HepG2 (cell line): Measurements from ENCODE around the gene DCC. TPM values are rescaled to one million over a fixed set of nuclear protein-coding genes. Genes with fewer than 3 reads are reported as not detected.

ENCODE experiments used
- ATAC-seq: fragments of 200-7000 bp; cut with Tn5 transposase; 3 replicates; pipeline ENCODE4 v1.9.1; 2020; ENCODE audit warnings: mild to moderate bottlenecking, moderate library complexity
- BruUV-seq: library from RNA; stranded (reverse); fragments of 400-500 nt; replicated peaks from 2 replicates; lab custom pipeline; 2021; lab: Mats Ljungman, UMichigan
- CTCF ChIA-PET: fragments of 300-600 bp; formaldehyde crosslinking; extraction: SDS; loops from one replicate; lab custom pipeline; 2021; ENCODE audit warnings: low total read pairs, inconsistent platforms, low intra/inter-chr PET ratio; lab: Yijun Ruan, JAX
- POLR2A ChIA-PET: fragments of 350-600 bp; sonication (Branson Sonifier 250); formaldehyde crosslinking; loops from one replicate; lab custom pipeline; 2020; ENCODE audit warnings: antibody characterized with exemption, inconsistent platforms; lab: Yijun Ruan, JAX
- DNase-seq: peaks from one replicate; pipeline ENCODE4 v3.0.0-alpha.2; 2015; ENCODE audit warnings: low spot score
- FAIRE-seq: peaks from 3 replicates; lab custom pipeline; 2011; peaks lifted over from hg19 to GRCh38; lab: Jason Lieb, UNC
- H2AFZ ChIP-seq: one replicate; pipeline ENCODE4 v1.6.1; 2011; ENCODE audit warnings: low read length, inconsistent platforms
- H3K27ac ChIP-seq: fragments of 300-600 bp; 3 replicates; pipeline ENCODE4 v1.8.0; 2011; ENCODE audit warnings: mixed run types, mild to moderate bottlenecking, mixed read lengths, low read length, inconsistent platforms; ENCODE audit not compliant: insufficient read depth; ENCODE audit errors: extremely low read length
- H3K27me3 ChIP-seq, 2 experiments: fragments of 200-600 bp in 1 of 2; 2 replicates in 1 of 2; 3 replicates in 1 of 2; pipeline versions ENCODE4 v1.6.0 to v1.8.0; 2011; ENCODE audit warnings: low read length in 2 of 2, mild to moderate bottlenecking in 2 of 2, moderate library complexity in 2 of 2, inconsistent platforms in 1 of 2; ENCODE audit not compliant: insufficient read depth in 2 of 2, control insufficient read depth in 1 of 2
- H3K36me3 ChIP-seq, 2 experiments: fragments of 200-600 bp in 1 of 2; replicated peaks in 1 of 2; 2 replicates in 1 of 2; 3 replicates in 1 of 2; pipeline versions ENCODE4 v1.5.1 to v1.8.0; 2011; ENCODE audit warnings: low read length in 2 of 2, inconsistent platforms in 1 of 2; ENCODE audit not compliant: insufficient read depth in 2 of 2, control insufficient read depth in 1 of 2
- H3K4me1 ChIP-seq: 2 replicates; pipeline ENCODE4 v1.5.1; 2012; ENCODE audit warnings: low read length, inconsistent platforms; ENCODE audit not compliant: insufficient read depth
- H3K4me2 ChIP-seq: 2 replicates; pipeline ENCODE4 v1.6.0; 2011; ENCODE audit warnings: low read depth, low read length, inconsistent platforms
- H3K4me3 ChIP-seq, 3 experiments: fragments of 200-600 bp in 1 of 3; sonication (generic), shearing (Covaris generic) in 1 of 3; replicated peaks in 1 of 3; 2 replicates each; pipeline ENCODE4 v1.5.1; 2011 to 2016; ENCODE audit warnings: low read length in 3 of 3, inconsistent platforms in 2 of 3, low read depth in 2 of 3, mild to moderate bottlenecking in 2 of 3, control low read depth in 1 of 3, mixed read lengths in 1 of 3; ENCODE audit not compliant: insufficient read depth in 1 of 3
- H3K79me2 ChIP-seq: one replicate; pipeline ENCODE4 v1.6.1; 2011; ENCODE audit warnings: low read length, inconsistent platforms; ENCODE audit not compliant: insufficient read depth
- H3K9ac ChIP-seq: 2 replicates; pipeline ENCODE4 v1.6.0; 2011; ENCODE audit warnings: mild to moderate bottlenecking, low read depth, low read length, inconsistent platforms; ENCODE audit not compliant: insufficient read depth
- H3K9me3 ChIP-seq: 2 replicates; pipeline ENCODE4 v1.5.1; 2012; ENCODE audit warnings: mild to moderate bottlenecking, low read length
- H4K20me1 ChIP-seq: 2 replicates; pipeline ENCODE4 v1.6.0; 2011; ENCODE audit warnings: inconsistent platforms, mild to moderate bottlenecking, low read length, moderate library complexity; ENCODE audit not compliant: insufficient read depth
- BCLAF1 ChIP-seq: fragments of 450-650 bp; IDR thresholded peaks from 2 replicates; pipeline ENCODE4 v1.6.1; 2017; ENCODE audit warnings: mild to moderate bottlenecking
- HDAC1 ChIP-seq: sonication (generic); formaldehyde crosslinking; IDR thresholded peaks from 2 replicates; pipeline ENCODE4 v1.5.1; 2020; ENCODE audit warnings: mild to moderate bottlenecking, missing genetic modification reagents
- HOXA3 ChIP-seq: sonication (generic); formaldehyde crosslinking; IDR thresholded peaks from 2 replicates; pipeline ENCODE4 v1.5.0; 2020; ENCODE audit warnings: missing genetic modification reagents
- IKZF4 ChIP-seq: sonication (generic); formaldehyde crosslinking; IDR thresholded peaks from 2 replicates; pipeline ENCODE4 v1.5.1; 2020; ENCODE audit warnings: borderline replicate concordance, mild to moderate bottlenecking, low read depth, missing genetic modification reagents; ENCODE audit errors: not compliant biosample characterization
- KLF6 ChIP-seq: IDR thresholded peaks from 2 replicates; pipeline ENCODE4 v1.8.0; 2016; ENCODE audit warnings: missing biosample characterization, missing genetic modification reagents
- MYC ChIP-seq: sonication (generic); formaldehyde crosslinking; IDR thresholded peaks from 2 replicates; pipeline ENCODE4 v1.9.0; 2021; ENCODE audit warnings: missing genetic modification reagents, borderline replicate concordance
- PRDM4 ChIP-seq: sonication (generic); formaldehyde crosslinking; IDR thresholded peaks from 2 replicates; pipeline ENCODE4 v1.9.0; 2021; ENCODE audit warnings: missing genetic modification reagents, borderline replicate concordance
- SP1 ChIP-seq, 2 experiments: fragments of 450-650 bp in 1 of 2; sonication (generic) in 1 of 2; formaldehyde crosslinking in 1 of 2; IDR thresholded peaks; 2 replicates each; pipeline versions ENCODE4 v1.4.0 to v1.6.1; 2016 to 2020; ENCODE audit warnings: missing genetic modification reagents in 1 of 2
- TBL1XR1 ChIP-seq: fragments of 150-350 bp; IDR thresholded peaks from 2 replicates; pipeline ENCODE4 v1.6.1; 2014; ENCODE audit warnings: borderline replicate concordance, low read length; ENCODE audit not compliant: partially characterized antibody
- U2AF1 ChIP-seq: fragments of 200-400 bp; formaldehyde crosslinking; optimal IDR thresholded peaks from 2 replicates; pipeline ENCODE3; 2017; ENCODE audit warnings: mild to moderate bottlenecking, low read depth, low read length
- ZBED4 ChIP-seq: sonication (generic); formaldehyde crosslinking; IDR thresholded peaks from 2 replicates; pipeline ENCODE4 v1.4.0; 2020; ENCODE audit warnings: missing genetic modification reagents, borderline replicate concordance
- ZNF18 ChIP-seq: sonication (generic); formaldehyde crosslinking; IDR thresholded peaks from 2 replicates; pipeline ENCODE4 v1.8.0; 2022; ENCODE audit warnings: mild to moderate bottlenecking, missing genetic modification reagents; ENCODE audit not compliant: insufficient replicate concordance
- ZNF329 ChIP-seq: sonication (generic); formaldehyde crosslinking; IDR thresholded peaks from 2 replicates; pipeline ENCODE4 v1.9.0; 2021; ENCODE audit warnings: low read depth, mild to moderate bottlenecking, missing genetic modification reagents
- ZNF619 ChIP-seq: sonication (generic); formaldehyde crosslinking; IDR thresholded peaks from 2 replicates; pipeline ENCODE4 v1.4.0; 2020; ENCODE audit warnings: mild to moderate bottlenecking, missing genetic modification reagents
- WGBS: methylation state at CpG from one replicate; pipeline ENCODE4 v1.1.6; 2017; ENCODE audit warnings: low lambda C conversion rate; 5-methylcytosine and 5-hydroxymethylcytosine counted together
- in situ Hi-C: cut with HindIII; loops from 2 replicates; pipeline ENCODE4 v1.10.0; 2017; ENCODE audit warnings: low pct_unique_long_range_greater_than_20kb; ENCODE audit not compliant: extremely low pct_ligation_motif_present
- intact Hi-C: fragments of 100-400 bp; cut with micrococcal nuclease; formaldehyde crosslinking; loops from one replicate; pipeline ENCODE4 v1.10.0; 2022; ENCODE audit not compliant: unreplicated experiment
- polyA plus RNA-seq, 8 experiments: library from polyadenylated mRNA; depleted of rRNA in 3 of 8; stranded (reverse) in 7 of 8; unstranded in 1 of 8; fragments of >200 nt; fragmentation: Illumina TruSeq in 4 of 8; extraction: Trizol in 4 of 8; gene quantifications; 2 replicates each; pipeline versions ENCODE4 v1.2.1 to v1.2.3, GENCODE V29; 2011 to 2016; ENCODE audit warnings: low read depth in 4 of 8, missing spikeins in 1 of 8, mixed read lengths in 1 of 8; ENCODE audit not compliant: insufficient read depth in 1 of 8
- total RNA-seq, 5 experiments: library from RNA; depleted of rRNA; stranded (reverse); fragments of >200 nt; fragmentation: Illumina TruSeq; extraction: Trizol; gene quantifications; 2 replicates each; pipeline ENCODE4 v1.2.3, GENCODE V29; 2016; ENCODE audit warnings: low read depth in 1 of 5

DCC gene
- total and polyA plus RNA-seq, 2 of the 13 experiments (the other 11 are each of a cell fraction or from before 2014, with no cell fraction given) = not detected

GRCh38 chr18:52602820-52603219 is 262.8 kb downstream of the DCC start:
- BruUV-seq = no TSS peak
- no peak overlapping the region for H3K27ac ChIP-seq
- no peak for TF ChIP-seq BCLAF1
- TF ChIP-seq HDAC1 (CRISPR knock-in tag) = no peak
- TF ChIP-seq KLF6 (CRISPR knock-in tag) = no peak
- TF ChIP-seq MYC (CRISPR knock-in tag) = no peak
- TF ChIP-seq IKZF4 (CRISPR knock-in tag) = no peak
- no peak for TF ChIP-seq ZNF18 (CRISPR knock-in tag)
- TF ChIP-seq U2AF1 = no peak
- TF ChIP-seq ZNF619 (CRISPR knock-in tag) = no peak
- TF ChIP-seq ZNF329 (CRISPR knock-in tag) = no peak
- no peak for TF ChIP-seq TBL1XR1
- TF ChIP-seq SP1 (IDR thresholded peaks at IDR 0.05) = no peak
- TF ChIP-seq SP1 (CRISPR knock-in tag; IDR thresholded peaks at IDR 0.05) = no peak
- no peak for TF ChIP-seq HOXA3
- TF ChIP-seq ZBED4 (CRISPR knock-in tag) = no peak
- TF ChIP-seq PRDM4 (CRISPR knock-in tag) = no peak

More at GRCh38 chr18:52602820-52603219, 262.8 kb downstream of the DCC start:
- CTCF ChIA-PET = no interaction called here
- intact Hi-C loops = no loop called here
- POLR2A ChIA-PET = no interaction called here
- no peak for FAIRE-seq
- ATAC-seq = no peak
- H2AFZ ChIP-seq = no peak overlapping the region
- no peaks in the 10 kb centered on the region for H3K36me3 ChIP-seq
- no peak overlapping the region for H3K9ac ChIP-seq
- DNase-seq = no peak
- no peaks in the 10 kb centered on the region; a peak in 1 of 5 replicates for H3K27me3 ChIP-seq
- 14% methylated on average over 1 of the region's 1 CpG for WGBS
- H3K4me1 ChIP-seq = no peaks in the 10 kb centered on the region
- no peaks in the 10 kb centered on the region for H4K20me1 ChIP-seq
- peaks cover 7% of the 10 kb centered on the region; the same call in 1 of the 2 replicates for H3K9me3 ChIP-seq
- in situ Hi-C loops = no loop called here
- no peak overlapping the region for H3K4me2 ChIP-seq
- no peak overlapping the region for H3K4me3 ChIP-seq
- H3K79me2 ChIP-seq = no peaks in the 10 kb centered on the region
